ENCODE results near the gene KIF3C.

- TF ChIP-seq CHD1 (IDR thresholded peaks at IDR 0.05; ENCODE audit: low read depth, low read length) (no peak), RUNX3 (IDR thresholded peaks at IDR 0.05; ENCODE audit: low read length) (no peak)
These were observed 94.6 kb downstream of the KIF3C start for GRCh38 chr2:25887624-25888242.

Data from GM12878 (cell line).